ENCODE data around the gene CKAP4.
A peak's percentile ranks its signal among the peaks of the same experiment; 100 is the strongest.

Gene CKAP4

DNA sequence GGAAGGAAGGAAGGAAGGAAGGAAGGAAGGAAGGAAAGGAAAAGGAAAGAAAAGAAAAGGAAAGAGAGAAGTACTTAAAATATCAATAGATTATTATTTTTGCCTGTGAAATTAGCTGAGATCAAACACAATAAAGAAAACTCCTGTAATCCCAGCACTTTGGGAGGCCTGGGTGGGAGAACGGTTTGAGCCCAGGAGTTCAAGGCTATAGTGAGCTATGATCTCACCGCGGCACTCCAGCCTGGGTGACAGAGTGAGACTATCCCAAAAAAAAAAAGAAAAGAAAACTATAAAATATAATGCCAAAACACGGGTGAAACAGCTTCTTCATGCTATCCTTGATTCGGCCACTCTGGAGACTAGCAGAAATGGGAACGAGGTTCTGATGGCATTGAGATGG lies 26.2 kb upstream of the CKAP4 start:
- DNase-seq: no peak

DNA sequence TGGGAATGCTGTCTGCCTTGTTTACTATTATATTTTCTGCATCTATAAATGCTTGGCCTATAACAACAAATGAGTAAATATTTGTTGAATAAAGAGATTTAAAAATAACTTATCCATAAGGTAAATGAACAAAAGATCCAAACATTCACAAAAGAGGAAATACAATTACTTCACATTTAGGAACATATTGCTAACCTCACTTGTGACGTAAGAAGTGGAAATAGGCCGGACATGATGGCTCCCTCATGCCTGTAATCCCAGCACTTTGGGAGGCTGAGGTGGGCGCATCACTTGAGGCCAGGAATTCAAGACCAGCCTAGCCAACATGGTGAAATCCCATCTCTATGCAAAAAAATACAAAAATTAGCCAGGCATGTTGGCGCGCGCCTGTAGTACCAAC lies 25.7 kb upstream of the CKAP4 start:
- no peak for DNase-seq

GRCh38 chr12:106271575-106272505 lies 24.0 kb upstream of the CKAP4 start:
- DNase-seq: no peak

- DNase-seq: no peak
Observed at GRCh38 chr12:106269150-106269771, 21.4 kb upstream of the CKAP4 start.

DNA sequence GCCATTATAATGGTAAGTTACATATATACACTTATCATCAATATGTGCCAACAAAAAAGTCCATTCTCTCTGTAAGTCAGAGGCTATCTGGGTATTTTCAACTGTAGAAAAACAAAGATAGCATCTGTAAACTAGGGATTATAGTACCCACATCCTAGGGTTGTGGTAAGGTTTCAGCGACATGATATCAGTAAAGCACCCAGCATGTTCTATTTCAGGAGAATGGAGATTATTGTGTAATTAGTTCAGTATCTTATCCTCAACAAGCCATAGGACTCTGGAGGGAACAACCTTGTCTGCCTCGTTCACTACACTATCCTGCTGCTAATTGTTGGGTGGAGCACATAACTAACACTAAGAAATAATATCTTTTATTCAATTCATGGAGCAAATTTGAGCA lies 19.7 kb upstream of the CKAP4 start:
- no peak for DNase-seq

DNA sequence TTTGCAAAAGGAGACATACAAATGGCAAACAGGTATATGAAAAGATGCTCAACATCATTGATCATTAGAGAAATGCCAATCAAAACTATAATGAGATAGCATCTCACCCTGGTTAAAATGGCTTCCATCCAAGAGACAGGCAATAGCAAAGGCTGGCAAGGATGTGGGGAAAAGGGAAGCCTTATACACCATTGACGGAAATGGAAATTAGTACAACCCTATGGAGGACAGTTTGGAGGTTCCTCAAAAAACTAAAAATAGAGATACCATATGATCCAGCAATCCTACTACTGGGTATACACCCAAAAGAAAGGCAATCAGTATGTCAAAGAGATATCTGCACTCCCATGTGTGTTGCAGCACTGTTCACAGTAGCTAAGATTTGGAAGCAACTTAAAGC lies 17.3 kb upstream of the CKAP4 start:
- DNase-seq: no peak

- no peak for DNase-seq
Observed at GRCh38 chr12:106258935-106259334, 11.1 kb upstream of the CKAP4 start.

GRCh38 chr12:106258226-106258625 lies 10.4 kb upstream of the CKAP4 start:
- no peak for DNase-seq

DNA sequence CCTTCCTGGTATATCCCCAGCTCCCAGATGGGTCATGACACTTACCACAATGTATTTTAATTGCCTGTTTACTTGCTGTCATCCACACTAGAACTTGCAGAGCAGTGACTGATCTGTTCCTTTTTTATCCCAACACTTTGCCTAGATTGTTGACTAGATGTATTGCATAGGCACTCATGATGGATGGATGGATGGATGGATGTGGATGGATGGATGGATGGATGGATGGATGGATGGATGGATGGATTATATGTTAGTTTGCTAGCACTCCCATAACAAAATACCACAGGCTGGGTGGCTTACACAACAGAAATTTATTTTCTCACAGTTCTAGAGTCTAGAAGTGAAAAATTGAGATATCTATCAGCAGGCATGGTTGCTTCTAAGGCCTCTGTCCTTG lies 8.7 kb upstream of the CKAP4 start:
- no peak for DNase-seq

DNA sequence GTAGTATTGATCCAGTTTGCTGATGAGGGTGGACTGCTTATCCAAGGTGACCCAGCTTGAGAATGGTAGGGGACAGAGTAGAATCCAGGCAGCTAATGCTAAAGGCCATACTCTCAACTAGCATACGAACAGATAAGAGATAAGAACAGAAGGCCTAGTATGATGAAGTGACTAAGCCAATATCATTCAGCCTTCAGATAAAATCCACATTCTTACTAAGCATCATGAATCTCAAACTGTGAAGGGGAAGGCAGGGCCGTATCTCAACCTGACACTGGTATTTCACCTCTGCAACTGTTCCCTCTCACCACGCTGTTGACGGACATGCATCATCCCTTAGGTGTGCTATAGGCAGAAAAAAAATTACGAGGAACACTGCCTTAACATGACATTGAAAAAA lies 8.1 kb upstream of the CKAP4 start:
- DNase-seq: no peak

- no peak for DNase-seq
Observed at GRCh38 chr12:106255493-106255892, 7.7 kb upstream of the CKAP4 start.

- peak; percentile 78 for DNase-seq
Observed at GRCh38 chr12:106254724-106255123, 6.9 kb upstream of the CKAP4 start.

DNA sequence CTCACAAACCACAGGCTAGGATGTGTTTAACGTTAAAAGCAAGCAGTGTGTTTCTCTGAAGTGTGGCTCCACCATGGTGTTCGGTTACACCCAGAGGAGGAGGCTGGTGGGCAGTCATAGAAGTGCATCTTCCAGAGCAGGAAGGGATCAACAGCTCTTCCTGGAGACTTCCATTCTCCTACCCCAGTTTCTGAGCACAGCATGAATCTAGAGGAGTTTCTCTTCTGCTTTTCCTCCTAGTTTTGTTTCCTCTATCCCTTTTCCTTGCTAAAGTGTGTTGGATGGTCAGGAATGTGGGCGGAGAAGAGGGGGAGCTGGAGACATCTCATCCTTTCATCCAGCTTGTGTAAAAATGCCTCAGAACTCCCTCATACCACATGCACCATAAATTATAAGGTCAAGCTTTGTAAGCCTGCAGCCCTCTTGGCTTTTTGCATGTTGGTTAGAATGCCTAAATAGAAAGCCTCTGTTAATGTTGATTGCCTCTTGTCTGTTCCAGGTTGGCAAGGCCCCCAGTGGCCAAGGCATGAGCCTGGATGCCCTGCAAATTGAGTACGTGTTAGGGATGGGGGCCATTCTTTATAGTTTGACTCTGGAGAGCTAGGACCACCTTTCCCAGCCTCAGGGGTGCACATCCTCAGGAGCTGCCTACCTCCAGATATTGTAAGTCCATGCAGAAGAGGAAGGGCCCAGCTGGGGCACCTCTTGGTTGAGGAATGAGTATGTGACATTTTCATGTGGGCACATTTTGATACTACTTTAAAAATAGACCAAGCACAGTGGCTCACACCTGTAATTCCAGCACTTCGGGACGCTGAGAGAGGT lies 4.0 kb upstream of the CKAP4 start:
- DNase-seq: peak; percentile 84

DNA sequence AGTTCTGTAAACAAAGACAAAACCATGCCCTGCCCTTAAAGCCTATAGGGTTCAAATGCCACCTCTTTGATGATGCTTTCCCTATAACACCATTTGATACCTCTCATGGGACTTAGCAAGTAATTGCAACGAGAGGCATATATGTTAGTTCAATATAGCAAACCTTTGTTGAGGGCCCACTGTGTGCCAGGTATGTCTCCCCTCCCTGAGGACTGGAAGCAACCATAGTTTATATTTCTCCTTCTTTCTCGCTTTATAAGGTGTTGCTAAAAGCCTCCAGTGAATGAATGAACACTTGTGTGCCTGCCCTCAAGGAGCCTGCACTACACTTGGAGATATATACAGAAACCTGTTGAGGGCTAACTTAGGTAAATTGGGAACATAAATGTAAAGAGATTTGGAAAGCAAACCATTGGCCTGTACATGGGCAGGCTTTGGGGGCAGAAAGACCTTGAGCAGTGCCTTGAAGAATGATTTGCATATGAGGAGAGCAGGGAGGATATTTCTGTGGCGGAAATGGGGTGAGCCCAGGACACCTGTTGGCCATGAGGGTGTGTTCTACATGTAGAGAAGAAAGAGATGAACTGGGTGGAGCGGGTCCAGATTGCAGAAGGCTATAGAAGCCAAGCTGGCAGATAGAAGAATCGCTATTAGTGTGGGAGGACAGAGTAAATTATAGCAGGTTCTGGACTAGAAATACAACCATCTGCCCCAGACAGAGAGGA lies 1.8 kb upstream of the CKAP4 start:
- DNase-seq: peak; percentile 18

DNA sequence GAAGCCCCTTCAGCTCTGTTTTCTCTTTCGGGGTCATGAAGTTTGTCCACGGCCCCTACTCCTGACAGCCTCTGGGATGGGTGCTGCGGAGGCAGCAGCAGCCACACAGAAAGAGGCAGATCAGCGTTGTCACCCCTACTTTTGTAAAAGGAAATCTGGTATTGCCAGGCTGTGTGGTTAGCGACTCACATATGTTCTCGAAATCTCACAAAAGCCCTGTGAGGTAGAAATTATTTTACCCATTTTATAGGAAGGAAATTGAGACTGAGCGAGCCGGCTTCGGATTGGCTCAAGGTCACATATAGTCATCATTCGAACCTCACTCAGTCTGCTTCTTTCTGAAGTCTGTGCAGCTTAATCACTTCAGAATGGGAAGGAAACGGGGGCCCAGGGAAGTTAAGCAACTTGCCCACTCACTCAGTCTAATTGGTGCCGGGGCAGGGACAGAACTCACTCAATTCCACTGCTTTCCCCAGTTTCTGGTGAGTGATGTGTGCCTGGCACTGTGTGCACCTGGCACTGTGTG lies 1.1 kb upstream of the CKAP4 start:
- no peak for DNase-seq

- DNase-seq: peak; percentile 29
Observed at GRCh38 chr12:106248312-106248845, 559 bp upstream of the CKAP4 start.

GRCh38 chr12:106246891-106247673 lies 738 bp downstream of the CKAP4 start:
- DNase-seq: peak; percentile 21

DNA sequence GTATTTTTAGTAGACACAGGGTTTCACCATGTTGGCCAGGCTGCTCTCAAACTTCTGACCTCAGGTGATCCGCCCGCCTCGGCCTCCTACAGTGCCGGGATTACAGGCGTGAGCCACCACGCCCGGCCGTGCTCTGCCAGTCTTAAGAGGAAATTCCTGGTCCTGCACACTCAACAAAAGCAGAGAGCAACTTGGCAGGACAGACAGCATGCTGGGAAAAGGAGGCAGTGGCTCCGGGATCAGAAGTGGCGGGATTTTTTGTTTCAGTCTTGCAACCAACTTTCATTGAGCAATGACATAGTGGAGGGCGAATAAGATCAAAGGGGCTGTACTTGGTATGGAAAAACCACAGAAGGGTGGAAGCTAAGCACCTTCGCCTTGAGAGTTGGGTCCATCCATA lies 2.1 kb downstream of the CKAP4 start:
- no peak for DNase-seq

GRCh38 chr12:106243620-106244019 lies 4.2 kb downstream of the CKAP4 start:
- no peak for DNase-seq

GRCh38 chr12:106240821-106241220 lies 7.0 kb downstream of the CKAP4 start:
- DNase-seq: no peak

GRCh38 chr12:106239951-106240335 lies 7.9 kb downstream of the CKAP4 start:
- no peak for DNase-seq

Measured in NCI-H2171 treated with DMSO at 0.1 percent for 48 hours (cell line).